ENCODE data around the gene RNF222.
"Not testable (repeated sequence)": the region's sequence is repeated elsewhere in the genome, so short reads cannot be mapped to it uniquely, and the experiment has no call there.

The RNF222 gene

DNA sequence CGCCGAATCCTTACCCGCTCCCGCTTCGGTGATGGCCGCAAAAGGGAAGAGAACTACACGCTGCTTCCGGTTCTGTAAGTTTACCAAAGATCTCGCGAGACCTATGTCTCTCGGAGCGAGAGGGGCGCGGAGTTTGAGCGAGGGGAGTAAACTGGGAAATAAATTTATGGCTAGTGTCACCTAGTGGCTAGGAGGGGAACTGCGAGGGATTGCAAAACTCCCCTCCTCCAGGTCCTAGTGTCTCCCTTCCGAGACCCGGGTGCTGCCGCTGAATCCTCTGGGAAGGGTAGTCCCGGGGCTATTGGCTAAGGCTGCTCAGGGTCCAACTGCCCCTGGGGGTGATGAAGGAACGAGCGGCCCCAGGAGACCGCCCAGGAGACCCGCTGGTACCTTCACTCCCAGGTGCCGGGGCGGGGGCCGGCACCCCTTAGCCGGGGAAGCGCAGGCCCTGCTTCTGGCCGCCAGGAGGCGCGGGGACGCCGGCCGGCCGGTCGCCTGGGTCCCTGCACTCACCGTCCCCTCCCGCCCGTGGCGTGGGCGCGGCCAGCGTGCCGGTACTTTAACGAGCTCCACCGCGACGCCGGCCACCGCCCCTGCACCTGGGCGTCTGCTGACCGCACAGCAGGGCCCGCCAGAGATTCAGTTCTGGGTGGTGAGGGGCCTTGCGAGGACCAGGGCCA is 14.3 kb downstream of the RNF222 start, which contains the start of gene RPL26:
TSS of gene RPL26 (minus strand) at position 51 of the 680 bp plus-strand sequence. CDS start 883 bp downstream, outside the sequence.
- peak within 1 kb of the TSS; percentile 74 for H3K27ac ChIP-seq

GRCh38 chr17:8382880-8383142 is 14.8 kb downstream of the RNF222 start:
- H3K27me3 ChIP-seq (ENCODE audit: insufficient read depth, low read depth, severe bottlenecking), result no peaks in the 10 kb centered on the region
- H3K4me3 ChIP-seq (ENCODE audit: low read depth, low read length), result peak overlapping the region; percentile 84
- peaks cover 43% of the 10 kb centered on the region for H3K36me3 ChIP-seq
- TF ChIP-seq, protein P1, sequence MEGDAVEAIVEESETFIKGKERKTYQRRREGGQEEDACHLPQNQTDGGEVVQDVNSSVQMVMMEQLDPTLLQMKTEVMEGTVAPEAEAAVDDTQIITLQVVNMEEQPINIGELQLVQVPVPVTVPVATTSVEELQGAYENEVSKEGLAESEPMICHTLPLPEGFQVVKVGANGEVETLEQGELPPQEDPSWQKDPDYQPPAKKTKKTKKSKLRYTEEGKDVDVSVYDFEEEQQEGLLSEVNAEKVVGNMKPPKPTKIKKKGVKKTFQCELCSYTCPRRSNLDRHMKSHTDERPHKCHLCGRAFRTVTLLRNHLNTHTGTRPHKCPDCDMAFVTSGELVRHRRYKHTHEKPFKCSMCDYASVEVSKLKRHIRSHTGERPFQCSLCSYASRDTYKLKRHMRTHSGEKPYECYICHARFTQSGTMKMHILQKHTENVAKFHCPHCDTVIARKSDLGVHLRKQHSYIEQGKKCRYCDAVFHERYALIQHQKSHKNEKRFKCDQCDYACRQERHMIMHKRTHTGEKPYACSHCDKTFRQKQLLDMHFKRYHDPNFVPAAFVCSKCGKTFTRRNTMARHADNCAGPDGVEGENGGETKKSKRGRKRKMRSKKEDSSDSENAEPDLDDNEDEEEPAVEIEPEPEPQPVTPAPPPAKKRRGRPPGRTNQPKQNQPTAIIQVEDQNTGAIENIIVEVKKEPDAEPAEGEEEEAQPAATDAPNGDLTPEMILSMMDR (IDR thresholded peaks at IDR 0.05; ENCODE audit: low read depth, low read length), result no peak
- no peaks in the 10 kb centered on the region for H3K9me3 ChIP-seq (ENCODE audit: severe bottlenecking)
- peak overlapping the region; percentile 74 for H3K27ac ChIP-seq
- DNase-seq, result no peak

More for the DNA sequence above, 14.3 kb downstream of the RNF222 start, which contains the start of gene RPL26:
- Histone ChIP-seq H3K9me3 (ENCODE audit: severe bottlenecking) (no peaks in the 10 kb centered on the region), H3K27me3 (ENCODE audit: insufficient read depth, low read depth, severe bottlenecking) (no peaks in the 10 kb centered on the region), H3K36me3 (peaks cover 38% of the 10 kb centered on the region), H3K4me3 (ENCODE audit: low read depth, low read length) (peak within 1 kb of the TSS; percentile 84)
- DNase-seq, result peak; percentile 97
- TF ChIP-seq, protein P1 (IDR thresholded peaks at IDR 0.05; ENCODE audit: low read depth, low read length), result peak; percentile 77

GRCh38 chr17:8382052-8382879 is 15.4 kb downstream of the RNF222 start:
- peaks cover 49% of the 10 kb centered on the region for H3K36me3 ChIP-seq
- TF ChIP-seq, protein P1 (IDR thresholded peaks at IDR 0.05; ENCODE audit: low read depth, low read length), result no peak
- no peak for DNase-seq

DNA sequence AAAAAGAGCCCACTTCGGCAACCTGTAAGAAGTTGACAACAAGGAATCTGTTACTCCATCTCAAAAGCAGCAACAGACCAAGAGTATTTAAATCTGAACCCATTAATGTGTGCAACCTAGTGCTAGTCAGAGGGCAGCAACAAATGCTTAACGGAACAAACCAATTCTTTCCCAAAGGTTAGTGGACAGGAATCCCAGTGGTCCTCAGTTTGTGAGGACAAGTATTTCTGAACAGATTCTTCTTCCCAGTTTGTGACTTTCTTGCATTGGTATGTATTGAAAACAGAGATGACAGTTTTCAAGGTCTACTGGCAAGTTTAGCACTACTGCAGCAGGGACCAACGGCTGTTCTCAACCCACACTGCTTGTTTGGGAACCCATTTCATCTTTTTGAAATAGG is 17.6 kb downstream of the RNF222 start:
- Histone ChIP-seq H3K27me3 (ENCODE audit: insufficient read depth, low read depth, severe bottlenecking) (no peaks in the 10 kb centered on the region), H3K9me3 (ENCODE audit: severe bottlenecking) (no peaks in the 10 kb centered on the region), H3K36me3 (peaks cover 55% of the 10 kb centered on the region), H3K4me3 (ENCODE audit: low read depth, low read length) (no peak overlapping the region), H3K27ac (no peak overlapping the region)
- TF ChIP-seq, protein P1 (IDR thresholded peaks at IDR 0.05; ENCODE audit: low read depth, low read length), result no peak
- DNase-seq, result no peak

More at GRCh38 chr17:8382052-8382879, 15.4 kb downstream of the RNF222 start:
- H3K4me3 ChIP-seq (ENCODE audit: low read depth, low read length), result peak overlapping the region; percentile 84
- H3K27me3 ChIP-seq (ENCODE audit: insufficient read depth, low read depth, severe bottlenecking), result no peaks in the 10 kb centered on the region
- H3K9me3 ChIP-seq (ENCODE audit: severe bottlenecking), result no peaks in the 10 kb centered on the region
- peak overlapping the region; percentile 74 for H3K27ac ChIP-seq

DNA sequence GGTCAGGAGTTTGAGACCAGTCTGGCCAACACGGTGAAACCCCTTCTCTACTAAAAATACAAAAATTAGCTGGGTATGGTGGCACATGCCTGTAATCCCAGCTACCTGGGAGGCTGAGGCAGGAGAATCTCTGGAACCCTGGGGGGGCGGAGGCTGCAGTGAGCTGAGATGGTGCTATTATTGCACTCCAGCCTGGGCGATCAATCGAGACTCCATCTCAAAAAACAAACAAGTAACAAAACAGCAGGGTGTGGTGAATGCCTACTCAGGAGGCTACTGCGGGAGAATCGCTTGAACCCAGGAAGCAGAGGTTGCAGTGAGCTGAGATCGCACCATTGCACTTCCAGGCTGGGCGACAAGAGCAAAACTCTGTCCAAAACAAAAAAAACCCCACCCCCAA is 19.5 kb downstream of the RNF222 start:
- not testable (repeated sequence) for H3K4me3 ChIP-seq (ENCODE audit: low read depth, low read length); H3K27ac ChIP-seq; H3K27me3 ChIP-seq (ENCODE audit: insufficient read depth, low read depth, severe bottlenecking); H3K9me3 ChIP-seq (ENCODE audit: severe bottlenecking); DNase-seq
- peaks cover 55% of the 10 kb centered on the region for H3K36me3 ChIP-seq

DNA sequence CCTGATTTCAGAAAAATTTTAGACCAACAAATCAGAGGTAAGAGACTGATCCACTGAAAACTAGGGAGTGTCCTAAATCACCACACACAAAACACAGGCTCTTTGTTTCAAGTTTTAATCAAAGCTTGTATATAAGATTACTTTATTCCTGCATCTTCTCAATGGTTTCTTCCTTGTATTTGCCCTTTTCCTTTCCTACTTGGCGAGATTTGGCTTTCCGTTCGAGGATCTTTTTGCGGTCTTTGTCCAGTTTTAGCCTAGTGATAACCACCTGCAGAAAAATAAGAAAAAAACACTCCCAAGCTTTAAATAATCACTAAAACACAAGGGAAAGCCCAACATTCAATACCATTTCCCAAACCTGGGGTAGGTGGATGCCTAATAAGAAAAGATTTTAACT is 20.2 kb downstream of the RNF222 start:
- no peaks in the 10 kb centered on the region for H3K27me3 ChIP-seq (ENCODE audit: insufficient read depth, low read depth, severe bottlenecking)
- H3K27ac ChIP-seq, result peak overlapping the region; percentile 55
- H3K9me3 ChIP-seq (ENCODE audit: severe bottlenecking), result no peaks in the 10 kb centered on the region
- peaks cover 55% of the 10 kb centered on the region for H3K36me3 ChIP-seq
- H3K4me3 ChIP-seq (ENCODE audit: low read depth, low read length), result no peak overlapping the region
- DNase-seq, result no peak
- TF ChIP-seq, protein P1 (IDR thresholded peaks at IDR 0.05; ENCODE audit: low read depth, low read length), result no peak
